HG03432 (cell line): ENCODE measurements around the gene RGS3.

Source experiments
- ATAC-seq: cut with Tn5 transposase; IDR thresholded peaks from one replicate; pipeline ENCODE4 v1.9.1; 2021; ENCODE audit warnings: mild to moderate bottlenecking, moderate library complexity; ENCODE audit not compliant: unreplicated experiment

RGS3 gene

GRCh38 chr9:113582698-113583200 lies 119.2 kb downstream of the RGS3 start:
- no peak for ATAC-seq

GRCh38 chr9:113583511-113584427 lies 120.2 kb downstream of the RGS3 start:
- ATAC-seq: no peak

GRCh38 chr9:113584428-113585084 lies 121.0 kb downstream of the RGS3 start:
- ATAC-seq: no peak

GRCh38 chr9:113585085-113585442 lies 121.5 kb downstream of the RGS3 start:
- no peak for ATAC-seq

GRCh38 chr9:113585555-113585954 lies 122.0 kb downstream of the RGS3 start:
- ATAC-seq: no peak

GRCh38 chr9:113587471-113588031 lies 124.0 kb downstream of the RGS3 start:
- ATAC-seq: no peak

- no peak for ATAC-seq
Measured at GRCh38 chr9:113588242-113588810, 124.8 kb downstream of the RGS3 start.

- ATAC-seq: no peak
Measured at GRCh38 chr9:113588936-113589335, 125.4 kb downstream of the RGS3 start.

GRCh38 chr9:113589407-113589806 lies 125.9 kb downstream of the RGS3 start:
- no peak for ATAC-seq

- ATAC-seq: no peak
Measured at GRCh38 chr9:113589890-113590289, 126.4 kb downstream of the RGS3 start.

GRCh38 chr9:113590389-113590788 lies 126.9 kb downstream of the RGS3 start:
- no peak for ATAC-seq

- peak; percentile 40 for ATAC-seq
Measured at GRCh38 chr9:113590991-113591898, 127.7 kb downstream of the RGS3 start.

GRCh38 chr9:113591899-113592625 lies 128.5 kb downstream of the RGS3 start:
- peak; percentile 3 for ATAC-seq

- ATAC-seq: peak; percentile 20
Measured at GRCh38 chr9:113592876-113593575, 129.5 kb downstream of the RGS3 start.

GRCh38 chr9:113593682-113594281 lies 130.3 kb downstream of the RGS3 start:
- peak; percentile 71 for ATAC-seq

- ATAC-seq: no peak
Measured at GRCh38 chr9:113594484-113595299, 131.2 kb downstream of the RGS3 start.

- no peak for ATAC-seq
Measured at GRCh38 chr9:113596616-113597320, 133.2 kb downstream of the RGS3 start.
